Activated T-cell treated with anti-CD3 and anti-CD28 coated beads, Interleukin-2, amount 50 U/mL, for 72 hours (primary cell): ENCODE data around the gene MISP. TPM values are rescaled to one million over a fixed set of nuclear protein-coding genes. Genes with fewer than 3 reads are reported as not detected.

Experiments
- ATAC-seq, 2 donors: fragments of 150-1000 bp; cut with Tn5 transposase; replicated peaks in 1 of 2; 2 replicates each; pipeline ENCODE4 v1.10.0; 2021; ENCODE audit warnings: moderate library complexity in 2 of 2, mild to moderate bottlenecking in 1 of 2
- DNase-seq, 2 donors: peaks; one replicate each; pipeline ENCODE4 v3.0.0; 2021 to 2022; ENCODE audit warnings: mixed read lengths in 1 of 2
- H3K27ac Mint-ChIP-seq: one replicate; pipeline ENCODE4 v1.8.0; 2022; ENCODE audit warnings: mild to moderate bottlenecking, moderate library complexity, mixed read lengths
- H3K27me3 Mint-ChIP-seq: one replicate; pipeline ENCODE4 v1.8.0; 2022; ENCODE audit warnings: low read depth, mixed read lengths
- H3K36me3 Mint-ChIP-seq, 2 donors: one replicate each; pipeline ENCODE4 v1.8.0; 2022; ENCODE audit warnings: mixed read lengths in 2 of 2, mild to moderate bottlenecking in 1 of 2; ENCODE audit not compliant: insufficient read depth in 2 of 2
- H3K4me1 Mint-ChIP-seq: one replicate; pipeline ENCODE4 v1.8.0; 2022; ENCODE audit warnings: low read depth, mixed read lengths
- H3K4me3 Mint-ChIP-seq, 2 donors: one replicate each; pipeline ENCODE4 v1.8.0; 2022; ENCODE audit warnings: mild to moderate bottlenecking in 2 of 2, mixed read lengths in 2 of 2, moderate library complexity in 2 of 2
- H3K9me3 Mint-ChIP-seq, 2 donors: one replicate each; pipeline ENCODE4 v1.8.0; 2022; ENCODE audit warnings: mixed read lengths in 2 of 2
- total RNA-seq, 2 donors: library from RNA; stranded (reverse); gene quantifications; one replicate each; pipeline ENCODE4 v1.2.3, GENCODE V29; 2022

The MISP gene
- total RNA-seq, 2 donors from 2014 or later, result not detected

DNA sequence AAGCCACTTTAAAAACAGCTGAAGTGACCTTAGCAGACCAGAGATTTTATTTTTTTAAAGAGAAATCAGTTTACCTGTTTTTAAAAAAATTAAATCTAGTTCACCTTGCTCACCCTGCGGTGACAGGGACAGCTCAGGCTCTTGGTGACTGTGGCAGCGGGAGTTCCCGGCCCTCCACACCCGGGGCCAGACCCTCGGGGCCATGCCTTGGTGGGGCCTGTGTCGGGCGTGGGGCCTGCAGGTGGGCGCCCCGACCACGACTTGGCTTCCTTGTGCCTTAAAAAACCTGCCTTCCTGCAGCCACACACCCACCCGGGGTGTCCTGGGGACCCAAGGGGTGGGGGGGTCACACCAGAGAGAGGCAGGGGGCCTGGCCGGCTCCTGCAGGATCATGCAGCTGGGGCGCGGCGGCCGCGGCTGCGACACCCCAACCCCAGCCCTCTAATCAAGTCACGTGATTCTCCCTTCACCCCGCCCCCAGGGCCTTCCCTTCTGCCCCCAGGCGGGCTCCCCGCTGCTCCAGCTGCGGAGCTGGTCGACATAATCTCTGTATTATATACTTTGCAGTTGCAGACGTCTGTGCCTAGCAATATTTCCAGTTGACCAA, 60.1 kb downstream of the MISP start:
- peaks cover 12 to 36% of the 10 kb centered on the region in 2 donors for H3K36me3 Mint-ChIP-seq
- H3K27ac Mint-ChIP-seq, result peak overlapping the region; percentile 70
- no peak overlapping the region for H3K4me3 Mint-ChIP-seq
- H3K9me3 Mint-ChIP-seq, result peaks cover 2 to 4% of the 10 kb centered on the region in 2 donors
- no peaks in the 10 kb centered on the region for H3K27me3 Mint-ChIP-seq
- peaks cover 8% of the 10 kb centered on the region for H3K4me1 Mint-ChIP-seq
- ATAC-seq (peak in 1 of 2 donors; percentile 4), DNase-seq (no peak)

DNA sequence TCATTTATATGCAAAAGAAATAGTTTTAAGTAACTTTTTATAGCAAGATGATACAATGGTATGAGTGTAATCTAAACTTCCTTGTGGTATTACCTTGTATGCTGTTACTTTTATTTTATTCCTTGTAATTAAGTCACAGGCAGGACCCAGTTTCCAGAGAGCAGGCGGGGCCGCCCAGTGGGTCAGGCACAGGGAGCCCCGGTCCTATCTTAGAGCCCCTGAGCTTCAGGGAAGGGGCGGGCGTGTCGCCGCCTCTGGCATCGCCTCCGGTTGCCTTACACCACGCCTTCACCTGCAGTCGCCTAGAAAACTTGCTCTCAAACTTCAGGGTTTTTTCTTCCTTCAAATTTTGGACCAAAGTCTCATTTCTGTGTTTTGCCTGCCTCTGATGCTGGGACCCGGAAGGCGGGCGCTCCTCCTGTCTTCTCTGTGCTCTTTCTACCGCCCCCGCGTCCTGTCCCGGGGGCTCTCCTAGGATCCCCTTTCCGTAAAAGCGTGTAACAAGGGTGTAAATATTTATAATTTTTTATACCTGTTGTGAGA, 60.7 kb downstream of the MISP start:
- H3K4me3 Mint-ChIP-seq, result no peak overlapping the region

DNA sequence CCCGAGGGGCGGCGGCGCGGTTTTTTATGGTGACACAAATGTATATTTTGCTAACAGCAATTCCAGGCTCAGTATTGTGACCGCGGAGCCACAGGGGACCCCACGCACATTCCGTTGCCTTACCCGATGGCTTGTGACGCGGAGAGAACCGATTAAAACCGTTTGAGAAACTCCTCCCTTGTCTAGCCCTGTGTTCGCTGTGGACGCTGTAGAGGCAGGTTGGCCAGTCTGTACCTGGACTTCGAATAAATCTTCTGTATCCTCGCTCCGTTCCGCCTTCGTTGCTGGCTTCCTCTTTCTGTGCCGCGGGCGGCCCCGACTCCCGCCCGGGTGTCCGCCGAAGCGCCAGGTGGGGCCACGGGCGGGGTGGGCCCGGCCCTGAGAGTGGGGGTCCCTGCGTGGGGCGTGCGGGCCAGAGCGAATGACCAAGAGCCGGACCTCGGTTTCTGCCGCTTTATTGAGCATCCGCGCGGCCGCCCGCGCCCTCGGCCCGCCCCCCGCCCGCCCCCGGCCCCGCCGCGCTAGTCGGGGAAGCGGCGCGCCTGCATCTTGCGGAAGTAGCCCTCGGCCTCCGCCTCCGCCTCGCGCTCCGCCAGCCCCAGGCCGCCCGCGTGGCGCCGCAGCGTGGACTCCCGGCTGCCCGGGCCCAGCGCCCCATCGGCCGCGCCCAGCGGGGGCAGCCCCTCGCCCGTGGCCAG, 61.3 kb downstream of the MISP start:
- H3K4me1 Mint-ChIP-seq, result peaks cover 7% of the 10 kb centered on the region
- H3K36me3 Mint-ChIP-seq, result peaks cover 16 to 35% of the 10 kb centered on the region in 2 donors
- H3K9me3 Mint-ChIP-seq, result peaks cover 8 to 10% of the 10 kb centered on the region in 2 donors
- no peak overlapping the region for H3K27ac Mint-ChIP-seq
- no peak for DNase-seq
- no peak overlapping the region for H3K4me3 Mint-ChIP-seq
- ATAC-seq, result peak in 1 of 2 donors; percentile 4
- H3K27me3 Mint-ChIP-seq, result no peaks in the 10 kb centered on the region

More for the DNA sequence above, 60.7 kb downstream of the MISP start:
- H3K27me3 Mint-ChIP-seq, result no peaks in the 10 kb centered on the region
- ATAC-seq (no peak), DNase-seq (no peak)
- peaks cover 16 to 39% of the 10 kb centered on the region in 2 donors for H3K36me3 Mint-ChIP-seq
- peak overlapping the region; percentile 70 for H3K27ac Mint-ChIP-seq
- peaks cover 5 to 8% of the 10 kb centered on the region in 2 donors for H3K9me3 Mint-ChIP-seq
- H3K4me1 Mint-ChIP-seq, result peaks cover 8% of the 10 kb centered on the region

DNA sequence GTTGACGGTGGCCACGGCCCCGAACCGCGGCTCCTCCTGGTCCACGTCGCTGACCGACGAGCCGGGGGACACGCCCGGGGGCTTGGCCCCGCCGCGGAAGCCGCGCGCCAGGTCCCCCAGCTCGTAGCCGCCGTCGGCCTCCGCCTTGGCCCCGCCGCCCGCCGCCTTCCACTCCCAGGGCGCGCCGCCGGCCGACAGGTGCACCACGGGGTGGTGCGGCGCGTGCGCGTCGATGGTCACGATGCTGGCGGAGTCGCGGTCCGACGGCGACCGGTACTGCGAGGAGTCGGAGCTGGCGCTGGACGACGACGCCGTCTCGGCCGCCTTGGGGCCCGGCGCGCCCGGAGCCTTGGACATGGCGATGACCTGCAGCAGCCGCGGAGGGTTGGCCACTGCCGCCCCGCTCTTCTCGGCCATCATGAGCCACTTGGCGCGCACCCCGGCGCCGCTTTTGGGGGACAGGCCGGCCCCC, 61.9 kb downstream of the MISP start:
- DNase-seq, result no peak
- Mint-ChIP-seq H3K27me3 (no peaks in the 10 kb centered on the region), H3K4me1 (peaks cover under 1% of the 10 kb centered on the region), H3K4me3 (no peak overlapping the region), H3K36me3 (peaks cover 10 to 29% of the 10 kb centered on the region in 2 donors), H3K27ac (no peak overlapping the region), H3K9me3 (peaks cover 8 to 10% of the 10 kb centered on the region in 2 donors)
- ATAC-seq, result peak in 1 of 2 donors; percentile 2

DNA sequence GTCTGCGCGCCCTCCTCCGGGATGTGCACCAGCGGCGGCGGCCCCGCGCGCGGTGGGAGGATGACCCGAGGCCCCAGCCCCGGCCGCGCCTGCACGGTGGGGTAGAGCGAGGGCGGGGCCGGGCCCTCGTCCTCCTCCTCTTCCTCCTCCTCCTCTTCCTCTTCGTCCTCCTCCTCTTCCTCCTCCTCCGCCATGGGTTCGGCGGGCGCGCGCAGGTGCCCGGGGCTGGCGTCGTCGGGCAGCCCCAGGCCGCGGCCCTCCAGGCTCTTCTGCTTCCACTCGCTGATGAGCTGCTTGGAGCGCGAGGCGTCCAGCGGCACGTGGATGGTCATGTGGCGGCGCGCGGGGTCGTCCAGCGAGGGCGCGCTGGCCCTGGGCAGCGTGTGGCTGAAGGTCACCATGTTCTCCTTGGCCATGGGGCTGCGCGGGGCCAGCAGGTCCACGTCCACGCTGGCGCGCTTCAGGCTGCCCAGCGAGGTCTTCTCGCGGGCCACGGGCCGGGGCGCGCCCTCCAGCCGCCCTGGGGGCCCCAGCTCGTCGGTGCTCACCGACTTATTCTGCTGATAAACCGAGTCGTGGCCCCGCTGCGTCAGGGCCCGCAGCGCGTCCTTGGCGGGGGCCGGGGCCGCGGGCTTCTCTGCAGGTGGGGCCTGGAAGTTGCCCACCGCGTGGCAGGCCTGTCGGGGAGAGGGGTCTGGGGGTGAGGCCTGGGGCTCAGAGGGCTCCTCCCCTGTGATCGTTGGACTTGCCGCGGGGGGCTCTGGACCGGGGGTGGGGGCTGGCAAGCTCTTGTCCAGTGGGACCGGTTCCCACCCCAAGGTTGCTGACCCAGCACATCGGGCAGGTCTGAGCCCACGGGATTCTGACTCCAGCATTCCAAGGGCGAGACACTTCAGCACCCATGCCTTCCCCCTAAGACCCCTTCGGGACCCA, 62.6 kb downstream of the MISP start:
- ATAC-seq (peak in 1 of 2 donors; percentile 6), DNase-seq (no peak)
- Mint-ChIP-seq H3K9me3 (peaks cover 8 to 10% of the 10 kb centered on the region in 2 donors), H3K36me3 (peaks cover 8 to 27% of the 10 kb centered on the region in 2 donors), H3K4me1 (no peaks in the 10 kb centered on the region), H3K27ac (no peak overlapping the region), H3K27me3 (no peaks in the 10 kb centered on the region), H3K4me3 (no peak overlapping the region)

Other genes starting within 250 kb of the MISP start
- gene TPGS1, start 243.6 kb upstream of the MISP start, total RNA-seq, result 10 to 100 TPM; 11.9 to 12.1 TPM
- 10 to 100 TPM; 48.4 to 56.1 TPM for gene CDC34, start 219.4 kb upstream of the MISP start, total RNA-seq
- 10 to 100 TPM; 23.5 to 31.0 TPM for gene GZMM, start 207.1 kb upstream of the MISP start, total RNA-seq
- 100 to 1,000 TPM; 144 to 162 TPM for gene BSG, start 178.5 kb upstream of the MISP start, total RNA-seq
- 1 to 10 TPM in 1 of 2 donors, under 1 TPM in 1; 0.81 to 1.1 TPM for gene HCN2, start 161.2 kb upstream of the MISP start, total RNA-seq
- gene POLRMT, start 117.6 kb upstream of the MISP start, total RNA-seq, result 10 to 100 TPM; 62.7 to 79.0 TPM
- gene FGF22, start 111.2 kb upstream of the MISP start, total RNA-seq, result not detected
- 10 to 100 TPM; 72.8 to 91.8 TPM for gene RNF126, start 87.9 kb upstream of the MISP start, total RNA-seq
- gene FSTL3, start 74.7 kb upstream of the MISP start, total RNA-seq, result 10 to 100 TPM; 10.0 to 11.4 TPM
- gene PRSS57, start 55.7 kb upstream of the MISP start, total RNA-seq, result under 1 TPM in 1 of 2 donors, not detected in 1; 0.22 TPM
- gene PALM, start 42.2 kb upstream of the MISP start, total RNA-seq, result 1 to 10 TPM in 1 of 2 donors, under 1 TPM in 1; 0.72 to 2.0 TPM
- gene PTBP1, start 46.3 kb downstream of the MISP start, total RNA-seq, result 100 to 1,000 TPM; 515 to 611 TPM
- gene PLPPR3, start 70.8 kb downstream of the MISP start, total RNA-seq, result not detected
- gene AZU1, start 76.7 kb downstream of the MISP start, total RNA-seq, result not detected
- not detected for gene PRTN3, start 89.9 kb downstream of the MISP start, total RNA-seq
- not detected for gene ELANE, start 101.2 kb downstream of the MISP start, total RNA-seq
- 1 to 10 TPM; 2.1 to 3.1 TPM for gene CFD, start 108.6 kb downstream of the MISP start, total RNA-seq
- gene MED16, start 142.1 kb downstream of the MISP start, total RNA-seq, result 10 to 100 TPM; 59.8 to 62.2 TPM
- not detected for gene RNU6-9, start 142.4 kb downstream of the MISP start, total RNA-seq
- 100 to 1,000 TPM; 109 to 126 TPM for gene R3HDM4, start 162.1 kb downstream of the MISP start, total RNA-seq
- 1 to 10 TPM; 1.0 to 3.6 TPM for gene KISS1R, start 166.2 kb downstream of the MISP start, total RNA-seq
- 10 to 100 TPM; 31.7 to 34.0 TPM for gene ARID3A, start 174.9 kb downstream of the MISP start, total RNA-seq
- gene WDR18, start 233.2 kb downstream of the MISP start, total RNA-seq, result 10 to 100 TPM; 59.6 TPM
- gene GRIN3B, start 249.3 kb downstream of the MISP start, total RNA-seq, result under 1 TPM; 0.10 to 0.35 TPM